Esophagus squamous epithelium (tissue), 5 donors: ENCODE data around the gene VIM. TPM values are rescaled to one million over a fixed set of nuclear protein-coding genes. Genes with fewer than 3 reads are reported as not detected.
A peak's percentile ranks its signal among the peaks of the same experiment; 100 is the strongest.

Experiments used
- DNase-seq: peaks from one replicate; lab custom pipeline; 2025; lab: John Stamatoyannopoulos, UW
- H3K27ac ChIP-seq, 4 donors: fragments of 200-600 bp; sonication (generic); one replicate each; pipeline ENCODE4 v1.5.1; 2016 to 2019; ENCODE audit warnings: mild to moderate bottlenecking in 1 of 4
- H3K27me3 ChIP-seq, 4 donors: fragments of 200-600 bp; sonication (generic); 1 replicate in 3 of 4; 2 replicates in 1 of 4; pipeline versions ENCODE4 v1.5.1 to v1.6.0; 2017 to 2021; ENCODE audit warnings: antibody characterized with exemption in 1 of 4
- H3K36me3 ChIP-seq, 3 donors: fragments of 200-600 bp; sonication (generic); one replicate each; pipeline ENCODE4 v1.5.1; 2016 to 2019
- H3K4me1 ChIP-seq, 3 donors: fragments of 200-600 bp; sonication (generic); one replicate each; pipeline ENCODE4 v1.5.1; 2017 to 2019
- H3K4me3 ChIP-seq, 4 donors: fragments of 200-600 bp; sonication (generic); 1 replicate in 3 of 4; 2 replicates in 1 of 4; pipeline ENCODE4 v1.5.1; 2016 to 2019; ENCODE audit warnings: mild to moderate bottlenecking in 2 of 4, moderate library complexity in 1 of 4
- H3K9me3 ChIP-seq, 3 donors: fragments of 200-600 bp; sonication (generic); one replicate each; pipeline ENCODE4 v1.5.1; 2016 to 2019
- CTCF ChIP-seq, 6 experiments: fragments of 450-650 bp in 4 of 6; fragments of 200-600 bp in 2 of 6; sonication (generic) in 2 of 6; IDR thresholded peaks; one replicate each; pipeline ENCODE4 v1.5.1; 2016 to 2019; ENCODE audit warnings: antibody characterized with exemption in 6 of 6, mild to moderate bottlenecking in 4 of 6, moderate library complexity in 4 of 6
- POLR2A ChIP-seq, 4 donors: fragments of 450-650 bp; IDR thresholded peaks; one replicate each; pipeline ENCODE4 v1.6.1; 2017; ENCODE audit warnings: antibody characterized with exemption in 4 of 4, mild to moderate bottlenecking in 4 of 4, moderate library complexity in 3 of 4
- WGBS, 2 donors: methylation state at CpG; one replicate each; pipeline ENCODE4 v1.1.5; 2018; 5-methylcytosine and 5-hydroxymethylcytosine counted together
- intact Hi-C: fragments of 100-400 bp; cut with DNase I; formaldehyde crosslinking; loops from one replicate; pipeline ENCODE4 v1.15.0; 2022
- total RNA-seq, 4 donors: library from RNA; depleted of rRNA; stranded (reverse); fragments of >200 nt; gene quantifications; one replicate each; pipeline ENCODE4 v1.1.0, GENCODE V29; 2016
- donor health status: DM: yes; HTN: yes; CAD: no.

VIM gene
- total RNA-seq, 4 donors from 2014 or later: 55.2 to 1,252 (median 375) TPM

- intact Hi-C loops: no loop called here
- Histone ChIP-seq H3K9me3 (no peaks in the 10 kb centered on the region), H3K4me3 (no peak overlapping the region), H3K27ac (peak overlapping the region in 1 of 4 donors; percentile 29), H3K36me3 (no peaks in the 10 kb centered on the region), H3K27me3 (no peaks in the 10 kb centered on the region), H3K4me1 (peaks cover under 1 to 39% (median 3%) of the 10 kb centered on the region in 3 donors)
- DNase-seq: no peak
- TF ChIP-seq POLR2A (IDR thresholded peaks at IDR 0.05) (no peak), CTCF (IDR thresholded peaks at IDR 0.05) (no peak)
- WGBS, 2 donors: 58 to 71% methylated on average over 3 of the region's 3 CpGs
Observed at GRCh38 chr10:17196573-17196972, 31.5 kb upstream of the VIM start.

- no peak for TF ChIP-seq POLR2A (IDR thresholded peaks at IDR 0.05)
- no peak for TF ChIP-seq CTCF (IDR thresholded peaks at IDR 0.05)
- Histone ChIP-seq H3K9me3 (no peaks in the 10 kb centered on the region), H3K4me3 (peak overlapping the region in 2 of 4 donors; percentile 70 to 75), H3K36me3 (no peaks in the 10 kb centered on the region), H3K27ac (peak overlapping the region in 3 of 4 donors; percentile 92 to 95 (median 95)), H3K4me1 (peaks cover 4 to 45% (median 8%) of the 10 kb centered on the region in 3 donors), H3K27me3 (no peaks in the 10 kb centered on the region)
- intact Hi-C loops: no loop called here
- WGBS, 2 donors: 30 to 58% methylated on average over 9 of the region's 9 CpGs
- DNase-seq: no peak
Observed at GRCh38 chr10:17199351-17199804, 28.7 kb upstream of the VIM start.

GRCh38 chr10:17200001-17200911 lies 27.8 kb upstream of the VIM start:
- peak overlapping the region; percentile 85 to 95 (median 94) for H3K27ac ChIP-seq
- intact Hi-C loops: no loop called here
- no peaks in the 10 kb centered on the region for H3K36me3 ChIP-seq
- no peaks in the 10 kb centered on the region for H3K9me3 ChIP-seq
- H3K4me3 ChIP-seq: peak overlapping the region; percentile 56 to 90 (median 72)
- no peak for DNase-seq
- 18 to 20% methylated on average over 10 of the region's 10 CpGs for WGBS, 2 donors
- H3K4me1 ChIP-seq: peaks cover 4 to 45% (median 8%) of the 10 kb centered on the region in 3 donors
- TF ChIP-seq POLR2A (IDR thresholded peaks at IDR 0.05): no peak
- TF ChIP-seq CTCF (IDR thresholded peaks at IDR 0.05): no peak
- no peaks in the 10 kb centered on the region for H3K27me3 ChIP-seq

- H3K36me3 ChIP-seq: no peaks in the 10 kb centered on the region
- peaks cover 4 to 37% (median 8%) of the 10 kb centered on the region in 3 donors for H3K4me1 ChIP-seq
- peak; percentile 23 for DNase-seq
- no peaks in the 10 kb centered on the region for H3K27me3 ChIP-seq
- H3K4me3 ChIP-seq: peak within 1 kb of the TSS; percentile 56 to 90 (median 72)
- TF ChIP-seq POLR2A (IDR thresholded peaks at IDR 0.05): peak in 2 of 4 donors; percentile 42 to 62
- TF ChIP-seq CTCF (IDR thresholded peaks at IDR 0.05): peak in 2 of 6 experiments; percentile 11 to 14
- intact Hi-C loops: no loop called here
- 0 to 1% methylated on average over 15 to 18 of the region's 60 CpGs for WGBS, 2 donors
- H3K27ac ChIP-seq: peak within 1 kb of the TSS; percentile 85 to 95 (median 94)
- no peaks in the 10 kb centered on the region for H3K9me3 ChIP-seq
Observed at GRCh38 chr10:17200912-17201793, 26.9 kb upstream of the VIM start, which contains the start of gene TRDMT1. Gene TRDMT1, minus strand, starts transcription at chr10:17201672. Its CDS starts 38 bp downstream, at chr10:17201634.
